ENCODE data around the gene ZNF473.
"Not testable (repeated sequence)": the region's sequence is repeated elsewhere in the genome, so short reads cannot be mapped to it uniquely, and the experiment has no call there.

Gene ZNF473

DNA sequence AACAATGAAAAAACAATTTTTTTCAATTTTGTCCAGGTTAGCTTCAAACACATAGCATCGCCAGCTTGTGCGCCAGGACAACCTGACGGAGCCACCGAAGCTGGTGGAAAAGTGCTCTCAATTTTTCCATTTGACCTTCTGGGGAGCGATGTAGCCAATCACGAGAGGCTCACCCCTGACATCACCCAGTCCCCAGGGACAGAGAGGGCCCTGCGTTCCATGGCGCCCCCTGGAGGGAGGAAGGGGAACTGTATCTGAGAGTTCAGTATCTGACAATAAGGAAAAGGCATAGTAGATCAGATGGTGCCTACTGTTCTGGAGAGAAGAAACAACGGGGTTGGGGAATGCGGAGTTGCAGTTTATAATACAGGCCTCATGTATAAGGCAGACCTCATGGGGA lies 64.9 kb downstream of the ZNF473 start:
- DNase-seq (ENCODE audit: low read depth), result not testable (repeated sequence)

DNA sequence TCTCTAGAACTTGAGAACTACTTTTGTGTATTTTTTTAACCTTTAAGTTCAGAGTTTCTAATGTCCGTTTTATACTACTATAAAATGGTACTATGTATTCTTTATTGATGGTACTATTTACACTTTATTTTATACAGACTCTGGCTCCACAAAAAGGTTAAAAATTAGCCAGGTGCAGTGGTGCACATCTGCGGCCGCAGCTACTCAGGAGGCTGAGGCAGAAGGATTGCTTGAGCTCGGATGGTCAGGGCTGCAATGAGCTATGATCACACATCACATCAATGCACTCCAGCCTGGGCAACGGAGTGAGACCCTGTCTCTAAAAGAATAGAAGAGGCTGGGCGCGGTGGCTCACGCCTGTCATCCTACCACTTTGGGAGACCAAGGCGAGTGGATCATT lies 66.0 kb downstream of the ZNF473 start:
- not testable (repeated sequence) for DNase-seq (ENCODE audit: low read depth); H3K4me3 ChIP-seq (ENCODE audit: low read depth, low read length)

More for the DNA sequence above, 64.9 kb downstream of the ZNF473 start:
- H3K4me3 ChIP-seq (ENCODE audit: low read depth, low read length), result not testable (repeated sequence)
- TF ChIP-seq, protein P1, sequence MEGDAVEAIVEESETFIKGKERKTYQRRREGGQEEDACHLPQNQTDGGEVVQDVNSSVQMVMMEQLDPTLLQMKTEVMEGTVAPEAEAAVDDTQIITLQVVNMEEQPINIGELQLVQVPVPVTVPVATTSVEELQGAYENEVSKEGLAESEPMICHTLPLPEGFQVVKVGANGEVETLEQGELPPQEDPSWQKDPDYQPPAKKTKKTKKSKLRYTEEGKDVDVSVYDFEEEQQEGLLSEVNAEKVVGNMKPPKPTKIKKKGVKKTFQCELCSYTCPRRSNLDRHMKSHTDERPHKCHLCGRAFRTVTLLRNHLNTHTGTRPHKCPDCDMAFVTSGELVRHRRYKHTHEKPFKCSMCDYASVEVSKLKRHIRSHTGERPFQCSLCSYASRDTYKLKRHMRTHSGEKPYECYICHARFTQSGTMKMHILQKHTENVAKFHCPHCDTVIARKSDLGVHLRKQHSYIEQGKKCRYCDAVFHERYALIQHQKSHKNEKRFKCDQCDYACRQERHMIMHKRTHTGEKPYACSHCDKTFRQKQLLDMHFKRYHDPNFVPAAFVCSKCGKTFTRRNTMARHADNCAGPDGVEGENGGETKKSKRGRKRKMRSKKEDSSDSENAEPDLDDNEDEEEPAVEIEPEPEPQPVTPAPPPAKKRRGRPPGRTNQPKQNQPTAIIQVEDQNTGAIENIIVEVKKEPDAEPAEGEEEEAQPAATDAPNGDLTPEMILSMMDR (IDR thresholded peaks at IDR 0.05; ENCODE audit: low read depth, low read length, missing control alignments), result peak; percentile 45

DNA sequence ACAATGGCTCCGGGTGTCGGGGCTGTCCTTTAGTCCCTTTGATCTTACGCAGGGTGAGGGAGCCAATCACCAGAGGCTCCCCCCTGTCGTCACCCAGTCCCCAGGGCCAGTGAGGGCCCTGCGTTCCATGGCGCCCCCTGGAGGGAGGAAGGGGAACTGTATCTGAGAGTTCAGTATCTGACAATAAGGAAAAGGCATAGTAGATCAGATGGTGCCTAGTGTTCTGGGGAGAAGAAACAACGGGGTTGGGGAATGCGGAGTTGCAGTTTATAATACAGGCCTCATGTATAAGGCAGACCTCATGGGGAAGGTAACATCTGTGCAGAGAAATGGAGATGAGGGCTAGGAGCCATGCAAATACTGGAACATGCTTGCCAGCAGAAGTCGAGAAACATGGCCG lies 66.8 kb downstream of the ZNF473 start:
- DNase-seq (ENCODE audit: low read depth); H3K4me3 ChIP-seq (ENCODE audit: low read depth, low read length): not testable (repeated sequence)

DNA sequence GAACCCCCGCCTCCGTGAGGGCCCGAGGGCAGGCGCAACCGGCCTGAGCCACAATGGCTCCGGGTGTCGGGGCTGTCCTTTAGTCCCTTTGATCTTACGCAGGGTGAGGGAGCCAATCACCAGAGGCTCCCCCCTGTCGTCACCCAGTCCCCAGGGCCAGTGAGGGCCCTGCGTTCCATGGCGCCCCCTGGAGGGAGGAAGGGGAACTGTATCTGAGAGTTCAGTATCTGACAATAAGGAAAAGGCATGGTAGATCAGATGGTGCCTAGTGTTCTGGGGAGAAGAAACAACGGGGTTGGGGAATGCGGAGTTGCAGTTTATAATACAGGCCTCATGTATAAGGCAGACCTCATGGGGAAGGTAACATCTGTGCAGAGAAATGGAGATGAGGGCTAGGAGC lies 72.1 kb downstream of the ZNF473 start:
- not testable (repeated sequence) for DNase-seq (ENCODE audit: low read depth); H3K4me3 ChIP-seq (ENCODE audit: low read depth, low read length)

DNA sequence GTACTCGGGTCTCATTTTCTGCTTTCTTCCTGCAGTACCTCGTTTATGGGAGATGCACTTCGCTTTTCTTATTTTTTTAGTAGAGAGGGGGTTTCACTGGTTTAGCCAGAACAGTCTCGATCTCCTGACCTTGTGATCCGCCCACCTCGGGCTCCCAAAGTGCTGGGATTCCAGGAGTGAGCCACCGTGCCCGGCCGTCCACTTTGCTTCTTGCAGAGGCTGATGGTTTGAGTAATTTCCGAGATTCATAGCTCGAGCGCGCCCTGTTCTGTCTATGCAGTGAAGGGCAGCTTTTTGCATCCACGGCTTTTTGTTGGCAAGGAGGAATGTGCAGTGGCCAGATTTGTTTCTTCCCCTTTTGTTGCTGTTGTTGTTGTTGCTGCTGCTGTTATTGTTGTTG lies 73.1 kb downstream of the ZNF473 start:
- not testable (repeated sequence) for H3K4me3 ChIP-seq (ENCODE audit: low read depth, low read length); DNase-seq (ENCODE audit: low read depth)

DNA sequence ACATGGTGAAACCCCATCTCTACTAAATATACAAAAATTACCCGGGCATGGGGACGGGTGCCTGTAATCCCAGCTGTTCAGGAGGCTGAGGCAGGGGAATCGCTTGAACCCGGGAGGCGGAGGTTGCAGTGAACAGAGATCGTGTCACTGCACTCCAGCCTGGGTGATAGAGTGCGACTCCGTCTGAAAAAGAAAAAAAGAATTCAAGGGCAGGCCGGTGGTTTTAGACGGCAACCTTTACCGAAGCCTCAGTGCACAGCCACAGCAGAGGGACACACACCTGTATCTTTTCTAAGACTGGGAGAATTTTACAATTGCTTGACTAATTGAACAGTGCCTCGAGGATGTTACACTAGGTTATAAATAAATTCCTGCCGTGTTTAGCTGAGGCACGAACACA lies 73.9 kb downstream of the ZNF473 start:
- DNase-seq (ENCODE audit: low read depth); H3K4me3 ChIP-seq (ENCODE audit: low read depth, low read length): not testable (repeated sequence)

DNA sequence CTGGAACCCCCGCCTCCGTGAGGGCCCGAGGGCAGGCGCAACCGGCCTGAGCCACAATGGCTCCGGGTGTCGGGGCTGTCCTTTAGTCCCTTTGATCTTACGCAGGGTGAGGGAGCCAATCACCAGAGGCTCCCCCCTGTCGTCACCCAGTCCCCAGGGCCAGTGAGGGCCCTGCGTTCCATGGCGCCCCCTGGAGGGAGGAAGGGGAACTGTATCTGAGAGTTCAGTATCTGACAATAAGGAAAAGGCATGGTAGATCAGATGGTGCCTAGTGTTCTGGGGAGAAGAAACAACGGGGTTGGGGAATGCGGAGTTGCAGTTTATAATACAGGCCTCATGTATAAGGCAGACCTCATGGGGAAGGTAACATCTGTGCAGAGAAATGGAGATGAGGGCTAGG lies 75.1 kb downstream of the ZNF473 start:
- not testable (repeated sequence) for DNase-seq (ENCODE audit: low read depth); H3K4me3 ChIP-seq (ENCODE audit: low read depth, low read length)
